Mesendoderm (in vitro differentiated cells): ENCODE results near the gene MRTO4.
"Not testable (repeated sequence)": the region's sequence is repeated elsewhere in the genome, so short reads cannot be mapped to it uniquely, and the experiment has no call there.

Experiments
- DNase-seq: peaks from one replicate; pipeline ENCODE4 v3.0.0; 2013
- H2AK5ac ChIP-seq: 2 replicates; pipeline ENCODE4 v1.6.1; 2013; ENCODE audit warnings: low read length, inconsistent platforms
- H2BK120ac ChIP-seq: 2 replicates; pipeline ENCODE4 v1.6.1; 2013; ENCODE audit warnings: low read depth, mild to moderate bottlenecking, low read length, moderate library complexity, mixed read lengths
- H2BK15ac ChIP-seq: replicated peaks from 2 replicates; pipeline ENCODE4 v1.6.1; 2013; ENCODE audit warnings: low read depth, mild to moderate bottlenecking, moderate library complexity
- H2BK5ac ChIP-seq: 2 replicates; pipeline ENCODE4 v1.6.1; 2013; ENCODE audit warnings: low read length, inconsistent platforms
- H3K18ac ChIP-seq: 2 replicates; pipeline ENCODE4 v1.6.1; 2013; ENCODE audit warnings: mild to moderate bottlenecking, low read length, mixed read lengths
- H3K23ac ChIP-seq: one replicate; pipeline ENCODE4 v1.6.1; 2013; ENCODE audit warnings: low read length
- H3K27ac ChIP-seq: 2 replicates; pipeline ENCODE4 v1.5.1; 2013; ENCODE audit warnings: low read depth, mild to moderate bottlenecking, inconsistent platforms, low read length, moderate library complexity
- H3K27me3 ChIP-seq: 2 replicates; pipeline ENCODE4 v1.6.1; 2013; ENCODE audit warnings: low read length, control low read depth, mild to moderate bottlenecking, inconsistent platforms; ENCODE audit not compliant: insufficient read depth, poor library complexity
- H3K36me3 ChIP-seq: 2 replicates; pipeline ENCODE4 v1.6.1; 2013; ENCODE audit warnings: low read length, inconsistent platforms; ENCODE audit not compliant: control insufficient read depth, insufficient read depth
- H3K4ac ChIP-seq: one replicate; pipeline ENCODE4 v1.6.1; 2013; ENCODE audit warnings: low read depth, mild to moderate bottlenecking, low read length, moderate library complexity
- H3K4me1 ChIP-seq: 2 replicates; pipeline ENCODE4 v1.6.1; 2013; ENCODE audit warnings: low read depth, low read length, inconsistent platforms; ENCODE audit not compliant: control insufficient read depth
- H3K4me2 ChIP-seq: 2 replicates; pipeline ENCODE4 v1.6.1; 2013; ENCODE audit warnings: low read length
- H3K4me3 ChIP-seq: 2 replicates; pipeline ENCODE4 v1.5.1; 2013; ENCODE audit warnings: mild to moderate bottlenecking, low read length
- H3K56ac ChIP-seq: one replicate; pipeline ENCODE4 v1.6.1; 2013; ENCODE audit warnings: low read length
- H3K79me1 ChIP-seq: 2 replicates; pipeline ENCODE4 v1.6.1; 2013; ENCODE audit warnings: low read length, inconsistent platforms
- H3K79me2 ChIP-seq: 2 replicates; pipeline ENCODE4 v1.6.1; 2013; ENCODE audit warnings: mild to moderate bottlenecking, low read length; ENCODE audit not compliant: control insufficient read depth, insufficient read depth
- H3K9ac ChIP-seq: 2 replicates; pipeline ENCODE4 v1.6.1; 2013; ENCODE audit warnings: low read length, inconsistent platforms
- H4K5ac ChIP-seq: one replicate; pipeline ENCODE4 v1.6.1; 2013; ENCODE audit warnings: low read length
- H4K8ac ChIP-seq: one replicate; pipeline ENCODE4 v1.6.1; 2013; ENCODE audit warnings: low read depth, mild to moderate bottlenecking, control low read depth, low read length, moderate library complexity
- whole genome bisulfite sequencing: extraction: QIAGEN DNeasy Blood & Tissue Kit; methylation state at CpG from one replicate; pipeline ENCODE4 v1.1.7; 2013; ENCODE audit warnings: low lambda C conversion rate, missing lambda C conversion rate; ENCODE audit not compliant: insufficient coverage; ENCODE audit errors: extremely low coverage; 5-methylcytosine and 5-hydroxymethylcytosine counted together

MRTO4 gene

DNA sequence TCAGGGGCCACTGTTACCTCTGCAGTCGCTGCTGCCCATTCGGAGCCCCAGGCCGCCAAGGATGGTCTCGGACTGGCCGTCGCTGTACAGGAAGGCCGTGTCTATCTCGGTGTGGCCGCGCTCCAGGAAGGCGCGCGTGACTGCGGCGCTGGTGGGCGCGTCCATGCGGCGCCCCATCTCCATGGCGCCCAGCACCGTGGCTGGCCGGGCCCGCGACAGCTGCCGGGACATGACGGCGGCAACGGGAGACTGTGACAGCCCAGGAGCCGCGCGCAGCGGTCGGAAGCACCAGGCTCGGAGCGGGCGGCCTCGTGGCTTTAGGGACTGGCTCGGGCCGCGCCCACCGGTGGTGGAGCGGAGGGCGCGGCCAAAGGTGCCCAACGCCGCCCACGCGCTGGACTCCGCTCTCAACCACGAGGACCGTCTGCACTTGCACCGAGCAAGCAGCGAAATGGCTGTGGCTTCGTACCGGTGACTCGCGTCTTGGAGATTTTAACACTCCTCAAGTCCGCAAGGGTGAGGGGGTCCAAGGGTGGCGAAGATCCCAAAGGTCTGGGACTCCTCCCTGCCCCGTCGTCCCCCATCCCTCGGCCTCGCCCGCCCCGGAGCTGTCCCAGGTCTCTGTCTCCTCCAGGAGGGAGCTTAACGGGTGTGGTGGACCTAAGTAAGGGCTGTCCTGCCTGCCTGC lies 22.4 kb downstream of the MRTO4 start:
- not testable (repeated sequence) for H3K79me1 ChIP-seq, H3K18ac ChIP-seq, H3K36me3 ChIP-seq, H3K56ac ChIP-seq, H3K9ac ChIP-seq, H3K4me3 ChIP-seq, H3K27ac ChIP-seq, H4K8ac ChIP-seq, H2BK5ac ChIP-seq, DNase-seq, H3K23ac ChIP-seq, H4K5ac ChIP-seq, H3K4me2 ChIP-seq, H2BK15ac ChIP-seq, H3K4me1 ChIP-seq, H3K4ac ChIP-seq, H2BK120ac ChIP-seq, H3K79me2 ChIP-seq, H3K27me3 ChIP-seq, H2AK5ac ChIP-seq
- no CpG with 5 or more reads among the region's 66 CpGs for WGBS

DNA sequence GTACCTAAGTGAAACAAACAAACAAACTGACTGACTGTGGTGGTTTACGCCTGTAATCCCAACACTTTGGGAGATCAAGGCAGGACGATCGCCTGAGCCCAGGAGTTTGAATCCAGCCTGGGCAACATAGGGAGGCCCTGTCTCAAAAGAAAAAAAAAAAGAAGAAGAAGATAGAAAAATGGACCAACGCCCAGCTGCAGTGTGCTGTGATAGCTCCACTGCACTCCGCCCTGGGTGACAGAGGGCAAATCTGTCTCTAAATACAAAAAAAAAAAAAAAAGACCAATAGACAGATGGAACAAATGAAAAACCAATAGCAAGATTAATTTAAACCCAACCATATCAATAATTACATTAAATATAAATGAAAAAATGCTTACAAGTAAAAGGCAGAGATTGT lies 23.0 kb downstream of the MRTO4 start:
- Histone ChIP-seq H3K79me2 (no peaks in the 10 kb centered on the region), H3K4me1 (no peaks in the 10 kb centered on the region), H3K27ac (no peak overlapping the region), H3K4ac (no peak overlapping the region), H4K5ac (no peak overlapping the region), H3K27me3 (no peaks in the 10 kb centered on the region), H2BK5ac (no peak overlapping the region), H3K56ac (no peak overlapping the region), H3K23ac (no peak overlapping the region), H3K4me2 (no peak overlapping the region), H2AK5ac (no peak overlapping the region), H3K18ac (no peak overlapping the region), H2BK120ac (no peak overlapping the region), H3K9ac (no peak overlapping the region), H2BK15ac (no peak overlapping the region), H3K36me3 (no peaks in the 10 kb centered on the region), H4K8ac (no peak overlapping the region), H3K79me1 (no peaks in the 10 kb centered on the region), H3K4me3 (no peak overlapping the region)
- DNase-seq, result no peak
- WGBS, result no CpG with 5 or more reads among the region's 5 CpGs

DNA sequence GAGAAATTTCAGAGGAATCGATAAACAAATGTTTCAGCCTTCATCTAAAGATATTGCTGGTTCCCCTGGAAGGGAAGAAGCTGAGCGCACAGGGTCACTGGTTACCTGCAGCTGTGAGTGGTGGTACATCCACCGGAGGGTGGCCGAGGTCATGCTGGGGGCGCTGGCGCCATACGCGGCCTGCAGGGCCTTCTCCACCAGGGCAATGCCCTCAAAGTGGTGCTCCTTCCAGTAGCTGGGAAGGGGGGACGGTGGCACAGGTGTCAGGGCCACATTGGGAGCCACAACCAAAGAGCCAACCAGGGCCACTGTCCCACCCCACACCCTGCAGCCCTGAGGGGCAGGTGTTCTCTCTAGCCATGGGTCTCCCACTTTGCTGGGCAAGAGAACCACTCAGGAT lies 32.3 kb downstream of the MRTO4 start:
- Histone ChIP-seq H3K27ac (no peak overlapping the region), H2BK120ac (no peak overlapping the region), H2AK5ac (no peak overlapping the region), H3K18ac (no peak overlapping the region), H3K79me2 (no peaks in the 10 kb centered on the region), H4K8ac (no peak overlapping the region), H3K27me3 (no peaks in the 10 kb centered on the region), H3K4me1 (no peaks in the 10 kb centered on the region), H2BK5ac (no peak overlapping the region), H3K36me3 (no peaks in the 10 kb centered on the region), H3K56ac (no peak overlapping the region), H3K23ac (no peak overlapping the region), H3K79me1 (no peaks in the 10 kb centered on the region), H2BK15ac (no peak overlapping the region), H4K5ac (no peak overlapping the region), H3K9ac (no peak overlapping the region), H3K4ac (no peak overlapping the region), H3K4me3 (no peak overlapping the region), H3K4me2 (no peak overlapping the region)
- WGBS, result no CpG with 5 or more reads among the region's 9 CpGs
- no peak for DNase-seq

DNA sequence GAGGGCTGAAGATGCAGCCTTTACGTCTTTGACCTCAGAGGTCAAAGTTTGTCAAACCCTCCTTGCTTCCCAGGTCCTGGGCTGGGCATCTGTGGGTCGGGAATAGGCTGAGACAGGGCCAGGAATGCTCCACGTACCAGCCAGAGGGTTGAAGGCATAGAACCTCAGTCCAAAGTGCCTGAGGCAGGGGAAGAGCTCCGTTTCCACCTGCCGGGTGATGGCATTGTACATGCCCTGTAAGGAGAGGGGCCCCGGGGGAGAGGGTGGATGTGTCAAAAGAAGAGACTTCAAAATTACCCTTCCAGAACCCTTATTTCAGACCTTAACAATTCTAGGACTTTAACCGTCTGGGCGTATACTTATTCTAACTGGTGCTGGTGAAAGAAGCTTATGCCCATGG lies 33.3 kb downstream of the MRTO4 start:
- Histone ChIP-seq H3K79me1 (no peaks in the 10 kb centered on the region), H2BK15ac (no peak overlapping the region), H3K18ac (no peak overlapping the region), H3K23ac (no peak overlapping the region), H3K4me3 (no peak overlapping the region), H3K79me2 (no peaks in the 10 kb centered on the region), H2BK5ac (no peak overlapping the region), H3K9ac (no peak overlapping the region), H4K5ac (no peak overlapping the region), H3K4me2 (no peak overlapping the region), H2BK120ac (no peak overlapping the region), H4K8ac (no peak overlapping the region), H3K27ac (no peak overlapping the region), H3K27me3 (peaks cover 5% of the 10 kb centered on the region), H3K56ac (no peak overlapping the region), H3K4me1 (no peaks in the 10 kb centered on the region), H2AK5ac (no peak overlapping the region), H3K4ac (no peak overlapping the region), H3K36me3 (no peaks in the 10 kb centered on the region)
- DNase-seq, result no peak
- no CpG with 5 or more reads among the region's 8 CpGs for WGBS

DNA sequence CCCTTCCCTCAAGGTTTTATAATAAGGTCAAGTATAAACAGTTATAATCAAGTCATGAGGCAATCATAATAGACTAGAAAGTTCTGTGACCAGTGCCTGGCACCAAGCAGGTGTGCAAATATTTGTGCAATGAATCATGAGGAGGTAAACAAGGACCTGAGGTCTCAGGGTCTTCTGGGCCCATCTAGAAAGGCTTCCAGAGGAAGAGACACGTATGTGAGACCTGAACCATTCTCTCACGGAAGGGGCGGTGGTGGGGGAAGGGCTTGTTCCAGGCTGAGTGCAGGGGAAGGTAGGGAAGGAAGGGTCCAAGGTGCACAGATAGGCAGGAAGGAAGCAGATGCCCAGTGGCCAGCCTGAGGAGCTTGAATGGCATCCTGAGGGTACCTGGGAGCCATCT lies 33.8 kb downstream of the MRTO4 start:
- not testable (repeated sequence) for H2BK120ac ChIP-seq, H2AK5ac ChIP-seq, H3K27me3 ChIP-seq, H3K4me1 ChIP-seq, H3K36me3 ChIP-seq, H4K8ac ChIP-seq, H4K5ac ChIP-seq, H3K4me2 ChIP-seq, DNase-seq, H3K18ac ChIP-seq, H3K79me1 ChIP-seq, H3K4me3 ChIP-seq, H2BK5ac ChIP-seq, H2BK15ac ChIP-seq, H3K23ac ChIP-seq, H3K27ac ChIP-seq, H3K4ac ChIP-seq, H3K79me2 ChIP-seq, H3K56ac ChIP-seq, H3K9ac ChIP-seq
- WGBS, result no CpG with 5 or more reads among the region's 3 CpGs

DNA sequence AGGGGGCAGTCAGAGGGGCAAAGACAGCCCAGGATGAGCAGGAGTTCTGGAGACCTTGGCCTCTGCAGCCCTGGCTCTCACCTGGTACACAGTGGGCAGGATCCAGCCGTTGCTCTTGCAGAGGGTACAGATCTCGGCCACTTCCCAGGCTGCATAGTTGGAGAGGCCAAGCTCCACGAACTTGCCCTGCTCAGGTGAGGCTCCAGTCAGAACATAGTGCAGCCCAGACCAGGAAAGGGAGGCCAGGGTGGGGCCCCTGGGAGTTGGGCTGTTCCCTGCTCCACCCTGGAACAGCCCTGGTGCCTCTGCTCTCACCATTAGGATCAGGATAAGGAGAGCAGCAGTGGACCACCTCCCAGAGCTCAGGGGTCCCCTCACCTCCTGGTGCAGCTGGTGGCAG lies 34.2 kb downstream of the MRTO4 start:
- H2AK5ac ChIP-seq, H3K4ac ChIP-seq, H3K56ac ChIP-seq, H3K18ac ChIP-seq, H2BK120ac ChIP-seq, H3K4me1 ChIP-seq, H4K5ac ChIP-seq, H4K8ac ChIP-seq, H3K27me3 ChIP-seq, H2BK15ac ChIP-seq, H2BK5ac ChIP-seq, H3K23ac ChIP-seq, DNase-seq, H3K79me2 ChIP-seq, H3K79me1 ChIP-seq, H3K9ac ChIP-seq, H3K27ac ChIP-seq, H3K4me2 ChIP-seq, H3K4me3 ChIP-seq, H3K36me3 ChIP-seq: not testable (repeated sequence)
- WGBS, result no CpG with 5 or more reads among the region's 3 CpGs
